IMR-90 (cell line): ENCODE data around the gene RMI2. TPM values are rescaled to one million over a fixed set of nuclear protein-coding genes. Genes with fewer than 3 reads are reported as not detected.

Experiments
- ATAC-seq: fragments of 200-7000 bp; cut with Tn5 transposase; 2 replicates; pipeline ENCODE4 v1.9.1; 2020; ENCODE audit warnings: low read depth, mild to moderate bottlenecking, moderate library complexity
- BruUV-seq: library from RNA; stranded (reverse); fragments of 400-500 nt; replicated peaks from 2 replicates; lab custom pipeline; 2021; lab: Mats Ljungman, UMichigan
- CTCF ChIA-PET: fragments of 300-600 bp; formaldehyde crosslinking; extraction: SDS; loops from one replicate; lab custom pipeline; 2021; ENCODE audit warnings: antibody characterized with exemption; lab: Yijun Ruan, JAX
- POLR2A ChIA-PET: fragments of 300-600 bp; sonication (Branson Sonifier 250); formaldehyde crosslinking; loops from one replicate; lab custom pipeline; 2022; ENCODE audit warnings: antibody characterized with exemption; ENCODE audit not compliant: unreplicated experiment; lab: Charles Lee
- DNase-seq: peaks from one replicate; pipeline ENCODE4 v3.0.0; 2013
- H2AFZ ChIP-seq: replicated peaks from 2 replicates; pipeline ENCODE3; 2013; ENCODE audit warnings: low read length, mild to moderate bottlenecking; ENCODE audit not compliant: poor library complexity
- H2AK5ac ChIP-seq: 2 replicates; pipeline ENCODE4 v1.6.1; 2013; ENCODE audit warnings: low read depth, low read length, inconsistent platforms
- H2AK9ac ChIP-seq: replicated peaks from 2 replicates; pipeline ENCODE3; 2013; ENCODE audit warnings: mild to moderate bottlenecking, low read depth, low read length, moderate library complexity; ENCODE audit not compliant: poor library complexity
- H2BK120ac ChIP-seq: 2 replicates; pipeline ENCODE4 v1.6.1; 2013; ENCODE audit warnings: low read depth, low read length, inconsistent platforms
- H2BK15ac ChIP-seq: 3 replicates; pipeline ENCODE4 v1.6.1; 2013; ENCODE audit warnings: low read depth, low read length, inconsistent platforms
- H2BK20ac ChIP-seq: 2 replicates; pipeline ENCODE4 v1.6.1; 2013; ENCODE audit warnings: low read depth, mild to moderate bottlenecking, inconsistent platforms, low read length, moderate library complexity
- H2BK5ac ChIP-seq: 2 replicates; pipeline ENCODE4 v1.6.1; 2013; ENCODE audit warnings: mild to moderate bottlenecking, low read depth, low read length, inconsistent platforms; ENCODE audit not compliant: poor library complexity, severe bottlenecking
- H3K14ac ChIP-seq: replicated peaks from 2 replicates; pipeline ENCODE4 v1.6.1; 2013; ENCODE audit warnings: low read depth, low read length, inconsistent platforms
- H3K18ac ChIP-seq: 2 replicates; pipeline ENCODE4 v1.6.1; 2013; ENCODE audit warnings: low read depth, low read length, control low read depth
- H3K23ac ChIP-seq: 2 replicates; pipeline ENCODE4 v1.6.1; 2013; ENCODE audit warnings: low read depth, low read length, inconsistent platforms
- H3K27ac ChIP-seq: 2 replicates; pipeline ENCODE4 v1.5.1; 2013; ENCODE audit warnings: mild to moderate bottlenecking, control low read depth, low read length; ENCODE audit not compliant: insufficient read depth
- H3K27me3 ChIP-seq: 2 replicates; pipeline ENCODE4 v1.6.1; 2013; ENCODE audit warnings: low read length; ENCODE audit not compliant: control insufficient read depth, insufficient read depth
- H3K36me3 ChIP-seq: 2 replicates; pipeline ENCODE4 v1.6.1; 2013; ENCODE audit warnings: low read length, mixed read lengths; ENCODE audit not compliant: control insufficient read depth, insufficient read depth
- H3K4ac ChIP-seq: 2 replicates; pipeline ENCODE4 v1.6.1; 2013; ENCODE audit warnings: low read depth, low read length, inconsistent platforms
- H3K4me1 ChIP-seq: 2 replicates; pipeline ENCODE4 v1.6.1; 2013; ENCODE audit warnings: low read length, mixed read lengths; ENCODE audit not compliant: control insufficient read depth, insufficient read depth
- H3K4me2 ChIP-seq: 2 replicates; pipeline ENCODE4 v1.6.1; 2013; ENCODE audit warnings: low read depth, mild to moderate bottlenecking, control low read depth, low read length, moderate library complexity
- H3K4me3 ChIP-seq: 2 replicates; pipeline ENCODE4 v1.5.1; 2013; ENCODE audit warnings: low read depth, mild to moderate bottlenecking, control low read depth, low read length, moderate library complexity; ENCODE audit not compliant: insufficient read depth
- H3K56ac ChIP-seq: 2 replicates; pipeline ENCODE4 v1.6.1; 2013; ENCODE audit warnings: low read length, inconsistent platforms; ENCODE audit not compliant: insufficient read depth; ENCODE audit errors: extremely low read depth
- H3K79me1 ChIP-seq, 2 experiments: 2 replicates each; pipeline ENCODE4 v1.6.1; 2013; ENCODE audit warnings: low read length in 2 of 2, inconsistent platforms in 1 of 2, low read depth in 1 of 2
- H3K9ac ChIP-seq: 2 replicates; pipeline ENCODE4 v1.6.1; 2013; ENCODE audit warnings: low read depth, low read length, control low read depth
- H3K9me1 ChIP-seq: 2 replicates; pipeline ENCODE4 v1.6.1; 2013; ENCODE audit warnings: low read length, inconsistent platforms; ENCODE audit not compliant: insufficient read depth
- H3K9me3 ChIP-seq: 2 replicates; pipeline ENCODE4 v1.6.1; 2013; ENCODE audit warnings: low read length; ENCODE audit not compliant: control insufficient read depth, insufficient read depth
- H4K20me1 ChIP-seq: 2 replicates; pipeline ENCODE4 v1.6.1; 2013; ENCODE audit warnings: low read length, inconsistent platforms; ENCODE audit not compliant: insufficient read depth
- H4K5ac ChIP-seq: 2 replicates; pipeline ENCODE4 v1.6.1; 2013; ENCODE audit warnings: mild to moderate bottlenecking, low read depth, low read length, control low read depth
- H4K8ac ChIP-seq, 2 experiments: 2 replicates each; pipeline ENCODE4 v1.6.1; 2013; ENCODE audit warnings: low read depth in 2 of 2, low read length in 2 of 2, control low read depth in 1 of 2, inconsistent platforms in 1 of 2
- H4K91ac ChIP-seq: 2 replicates; pipeline ENCODE4 v1.6.1; 2013; ENCODE audit warnings: low read depth, low read length, inconsistent platforms; ENCODE audit not compliant: insufficient read depth
- MAFK ChIP-seq: IDR thresholded peaks from 2 replicates; pipeline ENCODE4 v1.6.1; 2012; ENCODE audit warnings: low read depth, low read length, improper control_type of control experiment
- MAZ ChIP-seq: IDR thresholded peaks from 2 replicates; pipeline ENCODE4 v1.6.1; 2012; ENCODE audit warnings: low read depth, mild to moderate bottlenecking, low read length, improper control_type of control experiment, moderate library complexity, borderline replicate concordance
- NFE2L2 ChIP-seq: fragments of 150-350 bp; IDR thresholded peaks from 2 replicates; pipeline ENCODE4 v1.6.1; 2016; ENCODE audit warnings: low read depth, mild to moderate bottlenecking, low read length
- RFX5 ChIP-seq: IDR thresholded peaks from 2 replicates; pipeline ENCODE4 v1.8.0; 2012; ENCODE audit warnings: low read depth, mild to moderate bottlenecking, low read length, moderate library complexity
- SMC3 ChIP-seq: fragments of 150-350 bp; IDR thresholded peaks from 2 replicates; pipeline ENCODE4 v1.6.1; 2016; ENCODE audit warnings: low read depth, mild to moderate bottlenecking, antibody characterized with exemption, low read length, moderate library complexity
- USF2 ChIP-seq: fragments of 150-350 bp; IDR thresholded peaks from 2 replicates; pipeline ENCODE4 v1.6.1; 2017; ENCODE audit warnings: mild to moderate bottlenecking, antibody characterized with exemption, low read length, low read depth
- whole genome bisulfite sequencing, 2 experiments: methylation state at CpG; one replicate each; pipeline versions ENCODE4 v1.1.5 to v1.1.7; 2013; ENCODE audit warnings: missing lambda C conversion rate in 2 of 2; ENCODE audit not compliant: insufficient read length in 1 of 2; ENCODE audit errors: extremely low coverage in 2 of 2; 5-methylcytosine and 5-hydroxymethylcytosine counted together
- dilution Hi-C: fragments of 300-500 bp; cut with HindIII; formaldehyde crosslinking; loops from one replicate; pipeline ENCODE4 v1.14.3; 2018; ENCODE audit warnings: low sequenced_read_pairs; ENCODE audit not compliant: unreplicated experiment
- in situ Hi-C: fragments of 300-500 bp; cut with MboI; formaldehyde crosslinking; loops from 3 replicates; pipeline ENCODE4 v1.14.3; 2019; ENCODE audit warnings: low sequenced_read_pairs, inconsistent platforms, mixed read lengths
- intact Hi-C: fragments of 100-400 bp; cut with micrococcal nuclease; formaldehyde crosslinking; loops from 2 replicates; pipeline ENCODE4 v1.10.0; 2022
- polyA plus RNA-seq, 3 experiments: library from polyadenylated mRNA; depleted of rRNA; stranded (reverse); fragments of >200 nt; gene quantifications; 2 replicates each; pipeline ENCODE4 v1.2.3, GENCODE V29; 2012; ENCODE audit warnings: low replicate concordance in 1 of 3
- total RNA-seq: library from RNA; depleted of rRNA; stranded (reverse); fragments of >200 nt; gene quantifications from 2 replicates; pipeline ENCODE4 v1.2.3, GENCODE V29; 2012
- TF ChIP-seq, protein P1 (sequence below): conservative IDR thresholded peaks from 2 replicates; pipeline ENCODE4 v1.5.1; 2012; ENCODE audit warnings: mild to moderate bottlenecking, low read depth, low read length, improper control_type of control experiment

RMI2 gene
- total and polyA plus RNA-seq, 2 of the 4 experiments (the other 2 are of a cell fraction): 3.2 to 5.6 TPM

- Histone ChIP-seq H2AK9ac (no peak overlapping the region), H3K9ac (no peak overlapping the region), H3K4me1 (peaks cover 7% of the 10 kb centered on the region; the same call in 1 of the 2 replicates), H3K23ac (no peak overlapping the region), H3K36me3 (no peaks in the 10 kb centered on the region), H3K27ac (no peak overlapping the region), H2AK5ac (no peak overlapping the region), H4K8ac (no peak overlapping the region), H3K4ac (no peak overlapping the region), H4K20me1 (no peaks in the 10 kb centered on the region), H3K4me3 (no peak overlapping the region), H3K9me1 (no peaks in the 10 kb centered on the region), H2AFZ (no peak overlapping the region), H4K91ac (no peak overlapping the region), H2BK20ac (no peak overlapping the region), H3K9me3 (no peaks in the 10 kb centered on the region), H3K14ac (no peak overlapping the region), H3K4me2 (no peak overlapping the region), H4K5ac (no peak overlapping the region), H2BK120ac (no peak overlapping the region), H2BK5ac (no peak overlapping the region), H3K27me3 (peaks cover 2% of the 10 kb centered on the region; the same call in 1 of the 2 replicates), H2BK15ac (no peak overlapping the region), H3K79me1 (no peaks in the 10 kb centered on the region), H3K18ac (no peak overlapping the region), H3K56ac (no peak overlapping the region)
- no peak for TF ChIP-seq MAFK
- TF ChIP-seq, protein P1, sequence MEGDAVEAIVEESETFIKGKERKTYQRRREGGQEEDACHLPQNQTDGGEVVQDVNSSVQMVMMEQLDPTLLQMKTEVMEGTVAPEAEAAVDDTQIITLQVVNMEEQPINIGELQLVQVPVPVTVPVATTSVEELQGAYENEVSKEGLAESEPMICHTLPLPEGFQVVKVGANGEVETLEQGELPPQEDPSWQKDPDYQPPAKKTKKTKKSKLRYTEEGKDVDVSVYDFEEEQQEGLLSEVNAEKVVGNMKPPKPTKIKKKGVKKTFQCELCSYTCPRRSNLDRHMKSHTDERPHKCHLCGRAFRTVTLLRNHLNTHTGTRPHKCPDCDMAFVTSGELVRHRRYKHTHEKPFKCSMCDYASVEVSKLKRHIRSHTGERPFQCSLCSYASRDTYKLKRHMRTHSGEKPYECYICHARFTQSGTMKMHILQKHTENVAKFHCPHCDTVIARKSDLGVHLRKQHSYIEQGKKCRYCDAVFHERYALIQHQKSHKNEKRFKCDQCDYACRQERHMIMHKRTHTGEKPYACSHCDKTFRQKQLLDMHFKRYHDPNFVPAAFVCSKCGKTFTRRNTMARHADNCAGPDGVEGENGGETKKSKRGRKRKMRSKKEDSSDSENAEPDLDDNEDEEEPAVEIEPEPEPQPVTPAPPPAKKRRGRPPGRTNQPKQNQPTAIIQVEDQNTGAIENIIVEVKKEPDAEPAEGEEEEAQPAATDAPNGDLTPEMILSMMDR: no peak
- TF ChIP-seq NFE2L2: no peak
- TF ChIP-seq RFX5: no peak
- TF ChIP-seq USF2: no peak
- TF ChIP-seq MAZ: no peak
- TF ChIP-seq SMC3: no peak
- ChIA-PET POLR2A (no interaction called here), CTCF (no interaction called here)
- DNase-seq (no peak), ATAC-seq (no peak)
- intact Hi-C loops: loop anchor here (10.0 kb wide), 1 partner anchor 673 kb away; no protein-coding TSS in a partner anchor
- dilution Hi-C loops: no loop called here
- in situ Hi-C loops: no loop called here
- BruUV-seq: no TSS peak
- WGBS, 2 experiments: 69% methylated on average over 5 of the region's 19 CpGs; no CpG with 5 or more reads in 1 of the 2 experiments
Observed at GRCh38 chr16:11392041-11392581, 46.9 kb downstream of the RMI2 start.
